Thymus (tissue), 11 donors: ENCODE results near the gene KRT81. TPM values are rescaled to one million over a fixed set of nuclear protein-coding genes. Genes with fewer than 3 reads are reported as not detected.

Source experiments
- DNase-seq, 9 donors: peaks; one replicate each; pipeline ENCODE4 v3.0.0-alpha.2; 2013; ENCODE audit warnings: low spot score in 9 of 9, low read depth in 6 of 9, missing footprints in 1 of 9
- H3K27ac ChIP-seq, 2 donors: one replicate each; pipeline ENCODE4 v1.5.1; 2013; ENCODE audit warnings: control low read depth in 1 of 2, low read depth in 1 of 2, low read length in 1 of 2, mild to moderate bottlenecking in 1 of 2, moderate library complexity in 1 of 2
- H3K27me3 ChIP-seq, 2 donors: one replicate each; pipeline ENCODE4 v1.5.1; 2013; ENCODE audit warnings: low read length in 1 of 2; ENCODE audit not compliant: control insufficient read depth in 2 of 2, insufficient read depth in 1 of 2
- H3K36me3 ChIP-seq, 2 donors: one replicate each; pipeline ENCODE4 v1.5.1; 2013; ENCODE audit warnings: low read length in 1 of 2, mild to moderate bottlenecking in 1 of 2, moderate library complexity in 1 of 2; ENCODE audit not compliant: control insufficient read depth in 2 of 2, insufficient read depth in 2 of 2
- H3K4me1 ChIP-seq, 2 donors: one replicate each; pipeline ENCODE4 v1.5.1; 2013; ENCODE audit warnings: low read length in 2 of 2; ENCODE audit not compliant: control insufficient read depth in 2 of 2, insufficient read depth in 2 of 2
- H3K4me3 ChIP-seq, 2 donors: one replicate each; pipeline ENCODE4 v1.5.1; 2013; ENCODE audit warnings: low read length in 2 of 2, control low read depth in 1 of 2, mild to moderate bottlenecking in 1 of 2
- H3K9me3 ChIP-seq, 2 donors: one replicate each; pipeline ENCODE4 v1.5.1; 2013; ENCODE audit warnings: low read length in 1 of 2, mild to moderate bottlenecking in 1 of 2; ENCODE audit not compliant: control insufficient read depth in 2 of 2, insufficient read depth in 1 of 2
- WGBS: extraction: QIAGEN DNeasy Blood & Tissue Kit; methylation state at CpG from one replicate; pipeline ENCODE4 v1.1.7; 2013; 5-methylcytosine and 5-hydroxymethylcytosine counted together
- polyA plus RNA-seq: library from polyadenylated mRNA; stranded (reverse); fragments of 200-250 nt; gene quantifications from one replicate; pipeline ENCODE4 v1.2.3, GENCODE V29; 2013
- total RNA-seq: library from RNA; stranded (reverse); fragments of 120-200 nt; gene quantifications from one replicate; pipeline ENCODE4 v1.2.4, GENCODE V29; 2013
- donor health status: healthy.

Gene KRT81
- total and polyA plus RNA-seq, 2 donors: 0.19 to 3.7 TPM

GRCh38 chr12:52268212-52268611, 23.1 kb downstream of the KRT81 start:
- H3K4me3 ChIP-seq: no peak overlapping the region
- H3K36me3 ChIP-seq: no peaks in the 10 kb centered on the region
- H3K27me3 ChIP-seq: peaks cover 0 to 11% of the 10 kb centered on the region in 2 donors
- no peaks in the 10 kb centered on the region for H3K9me3 ChIP-seq
- 88% methylated on average over 2 of the region's 2 CpGs for WGBS
- no peak overlapping the region for H3K27ac ChIP-seq
- no peaks in the 10 kb centered on the region for H3K4me1 ChIP-seq
- DNase-seq: no peak

GRCh38 chr12:52267699-52268098, 23.6 kb downstream of the KRT81 start:
- 93% methylated on average over 3 of the region's 3 CpGs for WGBS
- Histone ChIP-seq H3K27ac (no peak overlapping the region), H3K27me3 (peaks cover 0 to 13% of the 10 kb centered on the region in 2 donors), H3K9me3 (no peaks in the 10 kb centered on the region), H3K4me1 (no peaks in the 10 kb centered on the region), H3K36me3 (no peaks in the 10 kb centered on the region), H3K4me3 (no peak overlapping the region)
- DNase-seq: no peak

GRCh38 chr12:52267266-52267665, 24.1 kb downstream of the KRT81 start:
- DNase-seq: no peak

GRCh38 chr12:52266514-52266913, 24.8 kb downstream of the KRT81 start:
- no peaks in the 10 kb centered on the region for H3K9me3 ChIP-seq
- no peak overlapping the region for H3K27ac ChIP-seq
- no peaks in the 10 kb centered on the region for H3K36me3 ChIP-seq
- WGBS: 86% methylated on average over 2 of the region's 2 CpGs
- peaks cover 0 to 22% of the 10 kb centered on the region in 2 donors for H3K27me3 ChIP-seq
- H3K4me1 ChIP-seq: no peaks in the 10 kb centered on the region
- H3K4me3 ChIP-seq: no peak overlapping the region
- no peak for DNase-seq

More at GRCh38 chr12:52267266-52267665, 24.1 kb downstream of the KRT81 start:
- Histone ChIP-seq H3K4me3 (no peak overlapping the region), H3K36me3 (no peaks in the 10 kb centered on the region), H3K9me3 (no peaks in the 10 kb centered on the region), H3K27me3 (peaks cover 0 to 15% of the 10 kb centered on the region in 2 donors), H3K4me1 (no peaks in the 10 kb centered on the region), H3K27ac (no peak overlapping the region)
- 98% methylated on average over 3 of the region's 3 CpGs for WGBS

GRCh38 chr12:52264435-52264825, 26.9 kb downstream of the KRT81 start:
- H3K27ac ChIP-seq: no peak overlapping the region
- 91% methylated on average over 2 of the region's 2 CpGs for WGBS
- H3K4me1 ChIP-seq: no peaks in the 10 kb centered on the region
- H3K4me3 ChIP-seq: no peak overlapping the region
- H3K27me3 ChIP-seq: peaks cover 7 to 36% of the 10 kb centered on the region in 2 donors
- DNase-seq: no peak
- no peaks in the 10 kb centered on the region for H3K36me3 ChIP-seq
- peaks cover 0 to under 1% of the 10 kb centered on the region in 2 donors for H3K9me3 ChIP-seq

- DNase-seq: no peak
- H3K27ac ChIP-seq: no peak overlapping the region
- no peak overlapping the region for H3K4me3 ChIP-seq
- WGBS: 92% methylated on average over 7 of the region's 7 CpGs
- H3K36me3 ChIP-seq: no peaks in the 10 kb centered on the region
- peaks cover 0 to 1% of the 10 kb centered on the region in 2 donors for H3K9me3 ChIP-seq
- peaks cover 12 to 42% of the 10 kb centered on the region in 2 donors for H3K27me3 ChIP-seq
- no peaks in the 10 kb centered on the region for H3K4me1 ChIP-seq
These were observed 27.4 kb downstream of the KRT81 start for GRCh38 chr12:52263761-52264434.

GRCh38 chr12:52262286-52262685, 29.0 kb downstream of the KRT81 start:
- DNase-seq: no peak
- Histone ChIP-seq H3K36me3 (no peaks in the 10 kb centered on the region), H3K4me3 (no peak overlapping the region), H3K9me3 (peaks cover 0 to 1% of the 10 kb centered on the region in 2 donors), H3K27me3 (peaks cover 28 to 58% of the 10 kb centered on the region in 2 donors), H3K4me1 (peaks cover 0 to 2% of the 10 kb centered on the region in 2 donors), H3K27ac (no peak overlapping the region)
- 84% methylated on average over 3 of the region's 3 CpGs for WGBS

- H3K4me3 ChIP-seq: no peak overlapping the region
- peaks cover 29 to 69% of the 10 kb centered on the region in 2 donors for H3K27me3 ChIP-seq
- no peak overlapping the region for H3K27ac ChIP-seq
- WGBS: 88% methylated on average over 1 of the region's 1 CpG
- H3K9me3 ChIP-seq: peaks cover 0 to 1% of the 10 kb centered on the region in 2 donors
- peaks cover 0 to 2% of the 10 kb centered on the region in 2 donors for H3K4me1 ChIP-seq
- H3K36me3 ChIP-seq: no peaks in the 10 kb centered on the region
- no peak for DNase-seq
These were observed 30.2 kb downstream of the KRT81 start for GRCh38 chr12:52261208-52261484.

- no peak for DNase-seq
- Histone ChIP-seq H3K36me3 (no peaks in the 10 kb centered on the region), H3K27me3 (peaks cover 31 to 74% of the 10 kb centered on the region in 2 donors), H3K4me1 (peaks cover 0 to 2% of the 10 kb centered on the region in 2 donors), H3K27ac (no peak overlapping the region), H3K9me3 (peaks cover 0 to 1% of the 10 kb centered on the region in 2 donors), H3K4me3 (no peak overlapping the region)
- WGBS: 17% methylated on average over 9 of the region's 9 CpGs
These were observed 30.8 kb downstream of the KRT81 start for GRCh38 chr12:52260361-52261207.
